OCI-LY3 (cell line): ENCODE measurements around the gene INSIG2.

Source experiments
- EZH2phosphoT487 ChIP-seq: fragments of 200-600 bp; shearing (Covaris generic); IDR thresholded peaks from 2 replicates; pipeline ENCODE4 v1.6.1; 2018; ENCODE audit warnings: antibody characterized with exemption, mixed run types, low read depth
- TF ChIP-seq, protein P1 (sequence below): fragments of 200-600, 300-600 bp; sonication (generic); IDR thresholded peaks from 2 replicates; pipeline ENCODE4 v1.5.1; 2014; ENCODE audit warnings: antibody characterized with exemption, low read length, low read depth

DNA sequence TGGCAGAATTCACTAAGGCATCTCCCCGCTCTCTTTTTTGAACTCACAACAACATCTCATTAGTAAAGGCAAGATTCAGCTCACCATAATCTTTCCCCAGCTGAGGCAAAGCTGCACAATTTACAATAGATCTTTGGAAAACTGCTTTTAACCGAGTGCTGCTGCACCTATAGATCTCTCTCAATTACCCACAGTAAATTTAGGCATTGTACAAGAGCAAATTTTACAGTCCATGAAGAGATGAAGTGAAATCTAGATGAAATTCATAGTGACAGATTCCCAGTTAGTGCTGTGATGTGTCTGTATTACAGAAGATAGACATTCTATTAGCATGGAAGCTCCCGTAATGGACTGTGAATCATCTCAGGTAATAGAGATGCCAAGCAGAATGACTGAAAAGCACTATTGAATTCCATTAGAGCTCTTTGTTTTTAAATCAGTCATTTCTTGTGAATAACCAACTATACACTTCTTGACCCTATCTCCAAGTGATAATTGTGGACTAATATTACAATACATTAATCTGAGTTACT, 36.4 kb upstream of the INSIG2 start:
- TF ChIP-seq, protein P1, sequence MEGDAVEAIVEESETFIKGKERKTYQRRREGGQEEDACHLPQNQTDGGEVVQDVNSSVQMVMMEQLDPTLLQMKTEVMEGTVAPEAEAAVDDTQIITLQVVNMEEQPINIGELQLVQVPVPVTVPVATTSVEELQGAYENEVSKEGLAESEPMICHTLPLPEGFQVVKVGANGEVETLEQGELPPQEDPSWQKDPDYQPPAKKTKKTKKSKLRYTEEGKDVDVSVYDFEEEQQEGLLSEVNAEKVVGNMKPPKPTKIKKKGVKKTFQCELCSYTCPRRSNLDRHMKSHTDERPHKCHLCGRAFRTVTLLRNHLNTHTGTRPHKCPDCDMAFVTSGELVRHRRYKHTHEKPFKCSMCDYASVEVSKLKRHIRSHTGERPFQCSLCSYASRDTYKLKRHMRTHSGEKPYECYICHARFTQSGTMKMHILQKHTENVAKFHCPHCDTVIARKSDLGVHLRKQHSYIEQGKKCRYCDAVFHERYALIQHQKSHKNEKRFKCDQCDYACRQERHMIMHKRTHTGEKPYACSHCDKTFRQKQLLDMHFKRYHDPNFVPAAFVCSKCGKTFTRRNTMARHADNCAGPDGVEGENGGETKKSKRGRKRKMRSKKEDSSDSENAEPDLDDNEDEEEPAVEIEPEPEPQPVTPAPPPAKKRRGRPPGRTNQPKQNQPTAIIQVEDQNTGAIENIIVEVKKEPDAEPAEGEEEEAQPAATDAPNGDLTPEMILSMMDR: no peak
- no peak for TF ChIP-seq EZH2phosphoT487
